Lower leg skin (tissue), 3 donors: ENCODE measurements around the gene TSN.

Source experiments
- POLR2A ChIP-seq, 2 donors: fragments of 450-650 bp; IDR thresholded peaks; one replicate each; pipeline ENCODE4 v1.6.1; 2016 to 2017; ENCODE audit warnings: antibody characterized with exemption in 2 of 2, mild to moderate bottlenecking in 1 of 2, moderate library complexity in 1 of 2
- TF ChIP-seq, protein P1 (sequence below), 3 donors: fragments of 450-650 bp; IDR thresholded peaks; one replicate each; pipeline ENCODE4 v1.5.1; 2016; ENCODE audit warnings: antibody characterized with exemption in 3 of 3, mild to moderate bottlenecking in 3 of 3, moderate library complexity in 2 of 3

DNA sequence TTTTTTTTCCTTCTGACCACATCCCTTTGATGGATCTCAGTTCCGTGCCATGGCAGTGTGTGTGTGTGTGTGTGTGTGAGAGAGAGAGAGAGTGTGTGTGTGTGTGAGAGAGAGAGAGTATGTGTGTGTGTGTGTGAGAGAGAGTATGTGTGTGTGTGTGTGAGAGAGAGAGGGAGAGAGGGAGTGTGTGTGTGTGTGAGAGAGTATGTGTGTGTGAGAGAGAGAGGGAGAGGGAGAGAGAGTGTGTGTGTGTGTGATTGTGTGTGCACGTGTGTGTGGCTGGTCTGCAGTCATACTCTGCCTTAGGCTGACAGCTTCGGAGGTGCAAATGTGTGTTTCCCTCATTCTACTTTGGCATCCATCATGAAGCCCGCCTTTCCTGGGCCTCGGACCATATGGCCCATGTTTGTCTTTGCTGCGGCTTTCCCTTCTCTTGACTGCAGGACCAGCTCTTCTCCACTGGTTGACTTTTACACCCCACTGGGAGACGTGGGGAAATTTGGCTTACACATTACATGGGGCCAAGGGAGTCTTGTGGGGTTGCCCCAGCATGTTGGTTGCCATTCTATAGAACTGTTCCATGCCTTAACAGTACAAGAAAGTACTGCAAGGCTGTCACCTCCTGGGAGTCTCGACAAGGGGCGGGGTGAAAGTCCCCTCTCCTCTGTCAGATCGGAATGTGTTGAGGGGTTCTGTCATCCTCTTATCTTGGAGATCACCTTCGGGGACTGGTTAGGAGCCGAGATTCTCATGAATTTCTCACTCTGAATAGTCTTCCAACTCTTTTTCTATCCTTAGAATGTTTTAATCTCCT is 21.6 kb downstream of the TSN start:
- TF ChIP-seq, protein P1, sequence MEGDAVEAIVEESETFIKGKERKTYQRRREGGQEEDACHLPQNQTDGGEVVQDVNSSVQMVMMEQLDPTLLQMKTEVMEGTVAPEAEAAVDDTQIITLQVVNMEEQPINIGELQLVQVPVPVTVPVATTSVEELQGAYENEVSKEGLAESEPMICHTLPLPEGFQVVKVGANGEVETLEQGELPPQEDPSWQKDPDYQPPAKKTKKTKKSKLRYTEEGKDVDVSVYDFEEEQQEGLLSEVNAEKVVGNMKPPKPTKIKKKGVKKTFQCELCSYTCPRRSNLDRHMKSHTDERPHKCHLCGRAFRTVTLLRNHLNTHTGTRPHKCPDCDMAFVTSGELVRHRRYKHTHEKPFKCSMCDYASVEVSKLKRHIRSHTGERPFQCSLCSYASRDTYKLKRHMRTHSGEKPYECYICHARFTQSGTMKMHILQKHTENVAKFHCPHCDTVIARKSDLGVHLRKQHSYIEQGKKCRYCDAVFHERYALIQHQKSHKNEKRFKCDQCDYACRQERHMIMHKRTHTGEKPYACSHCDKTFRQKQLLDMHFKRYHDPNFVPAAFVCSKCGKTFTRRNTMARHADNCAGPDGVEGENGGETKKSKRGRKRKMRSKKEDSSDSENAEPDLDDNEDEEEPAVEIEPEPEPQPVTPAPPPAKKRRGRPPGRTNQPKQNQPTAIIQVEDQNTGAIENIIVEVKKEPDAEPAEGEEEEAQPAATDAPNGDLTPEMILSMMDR (IDR thresholded peaks at IDR 0.05): no peak
- no peak for TF ChIP-seq POLR2A (IDR thresholded peaks at IDR 0.05)
